K562 (cell line): ENCODE results near the gene LRP4. TPM values are rescaled to one million over a fixed set of nuclear protein-coding genes. Genes with fewer than 3 reads are reported as not detected.
A peak's percentile ranks its signal among the peaks of the same experiment; 100 is the strongest.

Experiments
- ATAC-seq: fragments of 200-7000 bp; cut with Tn5 transposase; 3 replicates; pipeline ENCODE4 v1.9.1; 2020; ENCODE audit warnings: moderate library complexity
- BruUV-seq: library from RNA; stranded (reverse); fragments of 400-500 nt; replicated peaks from 2 replicates; lab custom pipeline; 2021; lab: Mats Ljungman, UMichigan
- CTCF ChIA-PET: fragments of 300-600 bp; formaldehyde crosslinking; extraction: SDS; loops from one replicate; lab custom pipeline; 2021; ENCODE audit warnings: low intra/inter-chr PET ratio; lab: Yijun Ruan, JAX
- POLR2A ChIA-PET: fragments of 300-600, 350-650 bp; sonication (Branson Sonifier 250); formaldehyde crosslinking; extraction: SDS; loops from one replicate; lab custom pipeline; 2021; ENCODE audit warnings: antibody characterized with exemption, inconsistent platforms; lab: Yijun Ruan, JAX
- DNase-seq, 4 experiments: peaks; one replicate each; pipeline versions ENCODE4 v3.0.0 to v3.0.0-alpha.2; 2011 to 2018; ENCODE audit warnings: low spot score in 3 of 4, mixed read lengths in 3 of 4; ENCODE audit errors: extremely low read depth in 1 of 4
- FAIRE-seq: peaks from 2 replicates; lab custom pipeline; 2011; peaks lifted over from hg19 to GRCh38; lab: Jason Lieb, UNC
- H2AFZ ChIP-seq: 2 replicates; pipeline ENCODE4 v1.6.0; 2011; ENCODE audit warnings: low read depth, low read length, control low read depth, inconsistent platforms
- H3K27ac ChIP-seq: fragments of 200-600 bp; 3 replicates; pipeline ENCODE4 v1.8.0; 2011; ENCODE audit warnings: low read depth, mild to moderate bottlenecking, control low read depth, inconsistent platforms, low read length, moderate library complexity, mixed read lengths; ENCODE audit errors: extremely low read depth
- H3K27me3 ChIP-seq, 2 experiments: fragments of 300-600 bp in 1 of 2; 2 replicates in 1 of 2; 3 replicates in 1 of 2; pipeline versions ENCODE4 v1.6.0 to v1.8.0; 2011; ENCODE audit warnings: inconsistent platforms in 2 of 2, low read length in 2 of 2, mild to moderate bottlenecking in 1 of 2, mixed read lengths in 1 of 2, moderate library complexity in 1 of 2; ENCODE audit not compliant: control insufficient read depth in 2 of 2, insufficient read depth in 2 of 2
- H3K36me3 ChIP-seq: fragments of 300-600 bp; 3 replicates; pipeline ENCODE4 v1.8.0; 2011; ENCODE audit warnings: mild to moderate bottlenecking, low read length, inconsistent platforms; ENCODE audit not compliant: control insufficient read depth, insufficient read depth
- H3K4me1 ChIP-seq, 2 experiments: fragments of 200-600 bp in 1 of 2; replicated peaks in 1 of 2; 2 replicates in 1 of 2; 3 replicates in 1 of 2; pipeline versions ENCODE4 v1.5.1 to v1.8.0; 2011; ENCODE audit warnings: inconsistent platforms in 2 of 2, low read length in 2 of 2, mild to moderate bottlenecking in 1 of 2, mixed read lengths in 1 of 2, moderate library complexity in 1 of 2; ENCODE audit not compliant: control insufficient read depth in 2 of 2, insufficient read depth in 2 of 2
- H3K4me2 ChIP-seq: 2 replicates; pipeline ENCODE4 v1.6.1; 2011; ENCODE audit warnings: low read length, control low read depth, inconsistent platforms, mixed read lengths; ENCODE audit not compliant: insufficient read depth
- H3K4me3 ChIP-seq: fragments of 200-600 bp; sonication (generic), shearing (Covaris generic); 2 replicates; pipeline ENCODE4 v1.5.1; 2016; ENCODE audit warnings: control low read depth, inconsistent platforms
- H3K79me2 ChIP-seq: fragments of 200-600 bp; 3 replicates; pipeline ENCODE4 v1.8.0; 2011; ENCODE audit warnings: low read length, inconsistent platforms; ENCODE audit not compliant: control insufficient read depth, insufficient read depth
- H3K9ac ChIP-seq, 2 experiments: 2 replicates each; pipeline versions ENCODE4 v1.6.0 to v1.6.1; 2011; ENCODE audit warnings: low read depth in 2 of 2, low read length in 2 of 2, control low read depth in 1 of 2, inconsistent platforms in 1 of 2, mild to moderate bottlenecking in 1 of 2, mixed read lengths in 1 of 2; ENCODE audit not compliant: insufficient read depth in 1 of 2
- H3K9me1 ChIP-seq: one replicate; pipeline ENCODE4 v1.6.0; 2011; ENCODE audit warnings: inconsistent platforms, mild to moderate bottlenecking, low read length, moderate library complexity; ENCODE audit not compliant: control insufficient read depth, insufficient read depth
- H3K9me3 ChIP-seq: replicated peaks from 2 replicates; pipeline ENCODE4 v1.5.1; 2011; ENCODE audit warnings: low read depth, low read length, inconsistent platforms; ENCODE audit not compliant: control insufficient read depth, insufficient read depth
- H4K20me1 ChIP-seq: replicated peaks from 2 replicates; pipeline ENCODE4 v1.6.1; 2011; ENCODE audit warnings: low read length, inconsistent platforms, mixed read lengths; ENCODE audit not compliant: control insufficient read depth, insufficient read depth
- AFF4 ChIP-seq: sonication (generic); formaldehyde crosslinking; IDR thresholded peaks from 2 replicates; pipeline ENCODE4 v1.8.0; 2023; ENCODE audit warnings: mild to moderate bottlenecking, missing genetic modification reagents
- DPF2 ChIP-seq: fragments of 450-650 bp; IDR thresholded peaks from 2 replicates; pipeline ENCODE4 v1.6.1; 2016
- FOSL1 ChIP-seq: fragments of 200-800 bp; sonication (Bioruptor generic); conservative IDR thresholded peaks from 2 replicates; pipeline ENCODE4 v1.6.1; 2016; ENCODE audit warnings: missing genetic modification characterization, missing compliant biosample characterization
- FOXK2 ChIP-seq, 2 experiments: fragments of 450-650 bp; IDR thresholded peaks in 1 of 2; conservative IDR thresholded peaks in 1 of 2; 2 replicates each; pipeline ENCODE4 v1.6.1; 2016; ENCODE audit warnings: low read depth in 2 of 2, mild to moderate bottlenecking in 1 of 2
- ID3 ChIP-seq, 2 experiments: fragments of 250-450 bp in 1 of 2; fragments of 450-650 bp in 1 of 2; sonication (Bioruptor Pico) in 1 of 2; IDR thresholded peaks; 2 replicates each; pipeline versions ENCODE4 v1.6.1 to v1.8.0; 2016 to 2021; ENCODE audit warnings: mild to moderate bottlenecking in 2 of 2, moderate library complexity in 2 of 2, missing compliant biosample characterization in 1 of 2, missing genetic modification characterization in 1 of 2
- KDM1A ChIP-seq, 2 experiments: fragments of 450-650 bp; IDR thresholded peaks; 2 replicates each; pipeline ENCODE4 v1.6.1; 2016; ENCODE audit warnings: mild to moderate bottlenecking in 2 of 2
- KLF16 ChIP-seq: IDR thresholded peaks from 2 replicates; pipeline ENCODE4 v1.6.1; 2016; ENCODE audit warnings: antibody characterized with exemption
- LEF1 ChIP-seq: fragments of 450-650 bp; IDR thresholded peaks from 2 replicates; pipeline ENCODE4 v1.6.1; 2016; ENCODE audit warnings: mild to moderate bottlenecking
- MAFK ChIP-seq: IDR thresholded peaks from 2 replicates; pipeline ENCODE4 v1.6.1; 2011; ENCODE audit warnings: low read length, improper control_type of control experiment
- MXD1 ChIP-seq: fragments of 250-450 bp; sonication (Bioruptor Pico); IDR thresholded peaks from 2 replicates; pipeline ENCODE4 v1.8.0; 2021; ENCODE audit warnings: borderline replicate concordance, mild to moderate bottlenecking, moderate library complexity; ENCODE audit not compliant: poor library complexity, severe bottlenecking
- RBM17 ChIP-seq: fragments of 200-400 bp; formaldehyde crosslinking; IDR thresholded peaks from 2 replicates; pipeline ENCODE4 v1.6.1; 2017; ENCODE audit warnings: low read depth, mild to moderate bottlenecking, low read length, borderline replicate concordance
- TFAM ChIP-seq: fragments of 250-450 bp; sonication (Bioruptor Pico); conservative IDR thresholded peaks from 2 replicates; pipeline ENCODE4 v1.5.0; 2021; ENCODE audit warnings: mild to moderate bottlenecking, moderate library complexity
- ZEB2 ChIP-seq: fragments of 450-650 bp; IDR thresholded peaks from 2 replicates; pipeline ENCODE4 v1.6.1; 2016
- ZNF280A ChIP-seq: fragments of 450-650 bp; IDR thresholded peaks from 2 replicates; pipeline ENCODE4 v1.6.1; 2018; ENCODE audit warnings: mild to moderate bottlenecking, low read depth; ENCODE audit not compliant: partially characterized antibody
- ZNF324 ChIP-seq: fragments of 250-450 bp; sonication (Bioruptor Pico); IDR thresholded peaks from 2 replicates; pipeline ENCODE4 v1.4.0; 2020; ENCODE audit warnings: mild to moderate bottlenecking
- WGBS: fragments of 100-300 bp; shearing (Covaris generic); methylation state at CpG from one replicate; pipeline ENCODE4 v1.1.6; 2016; ENCODE audit warnings: low coverage, mixed read lengths; ENCODE audit not compliant: insufficient coverage; ENCODE audit errors: missing lambda C conversion rate; 5-methylcytosine and 5-hydroxymethylcytosine counted together
- in situ Hi-C: fragments of 300-500 bp; cut with MboI; formaldehyde crosslinking; loops from 4 replicates; pipeline ENCODE4 v1.15.0; 2018; ENCODE audit warnings: inconsistent platforms, mixed read lengths
- intact Hi-C: fragments of 100-400 bp; cut with micrococcal nuclease; formaldehyde crosslinking; loops from 2 replicates; pipeline ENCODE4 v1.14.2; 2022
- polyA plus RNA-seq, 8 experiments: library from polyadenylated mRNA; depleted of rRNA in 4 of 8; stranded (reverse) in 5 of 8; unstranded in 3 of 8; fragments of >200 nt; fragmentation: Nextera tagmentation in 2 of 8; fragmentation: Illumina TruSeq in 1 of 8; extraction: Ambion mirVana in 2 of 8; extraction: Trizol in 1 of 8; gene quantifications; 2 replicates each; pipeline versions ENCODE4 v1.2.1 to v1.2.3, GENCODE V29; 2011 to 2014; ENCODE audit warnings: inconsistent platforms in 1 of 8, missing spikeins in 1 of 8
- total RNA-seq, 7 experiments: library from RNA; depleted of rRNA in 6 of 7; stranded (reverse); fragments of >200 nt in 6 of 7; fragmentation: Illumina TruSeq in 2 of 7; extraction: Trizol in 2 of 7; gene quantifications; 2 replicates each; pipeline versions ENCODE4 v1.2.1 to v1.2.3, GENCODE V29; 2011 to 2021; ENCODE audit warnings: low replicate concordance in 1 of 7

LRP4 gene
- total and polyA plus RNA-seq, 9 of the 15 experiments (the other 6 are each of a cell fraction or from before 2014, with no cell fraction given), result 0.04 to 0.54 (median 0.10) TPM

DNA sequence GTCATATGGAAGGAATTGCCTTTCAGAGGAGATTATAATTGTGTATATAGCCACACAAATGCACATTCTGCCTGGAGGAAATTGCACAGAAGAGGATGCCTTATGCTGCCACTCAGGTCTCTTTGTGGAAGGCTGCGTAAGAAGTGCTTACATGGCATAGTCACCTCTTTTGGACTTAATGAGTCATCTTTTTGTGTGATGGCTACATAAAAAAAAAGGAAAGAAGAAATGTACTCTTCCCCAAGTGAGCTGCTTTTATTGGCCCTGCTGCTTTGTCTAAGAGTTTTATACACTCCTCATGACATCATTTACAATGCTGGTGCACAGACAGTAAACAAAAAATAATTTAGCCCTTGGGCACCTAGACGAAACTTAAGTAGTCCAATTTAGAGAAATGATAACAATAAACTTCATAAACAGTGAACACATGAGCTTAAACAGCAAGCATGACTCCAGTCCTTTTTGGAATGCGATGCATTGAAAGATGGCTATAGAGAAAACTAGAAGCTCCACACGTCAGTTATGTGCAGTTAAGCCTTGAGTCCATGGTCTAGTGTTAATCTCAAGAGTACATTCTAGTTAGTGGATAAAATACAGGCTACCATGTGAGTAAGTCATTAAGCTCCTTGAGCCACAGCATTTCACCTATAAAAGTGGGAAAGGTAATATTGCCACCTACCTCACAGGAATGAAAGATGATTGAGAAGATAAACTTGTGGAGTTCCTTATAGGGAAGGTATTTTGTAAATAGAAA is 30.2 kb upstream of the LRP4 start:
- Histone ChIP-seq H3K9me3 (no peaks in the 10 kb centered on the region), H3K36me3 (no peaks in the 10 kb centered on the region), H3K4me1 (no peaks in the 10 kb centered on the region; a peak in 1 of 5 replicates), H3K4me3 (no peak overlapping the region), H2AFZ (no peak overlapping the region), H4K20me1 (no peaks in the 10 kb centered on the region), H3K9me1 (no peaks in the 10 kb centered on the region), H3K27me3 (no peaks in the 10 kb centered on the region), H3K9ac (no peak overlapping the region), H3K4me2 (no peak overlapping the region), H3K27ac (no peak overlapping the region), H3K79me2 (no peaks in the 10 kb centered on the region)
- BruUV-seq, result no TSS peak
- DNase-seq, result no peak
- ChIA-PET POLR2A (interaction anchor here (0.6 to 1.1 kb wide), 2 partner anchors 10 to 12 kb away, joined by 3 to 4 read pairs; partner anchors contain the start of gene CSTPP1), CTCF (no interaction called here)
- in situ Hi-C loops, result no loop called here
- FAIRE-seq, result no peak
- TF ChIP-seq ID3 (CRISPR knock-in tag; IDR thresholded peaks at IDR 0.05), result no peak
- no peak for TF ChIP-seq ID3 (tag; IDR thresholded peaks at IDR 0.05)
- no peak for TF ChIP-seq ZEB2
- no peak for TF ChIP-seq TFAM (CRISPR knock-in tag)
- no peak for TF ChIP-seq AFF4 (CRISPR knock-in tag)
- TF ChIP-seq ZNF280A, result no peak
- no peak for TF ChIP-seq KDM1A (IDR thresholded peaks at IDR 0.05)
- no peak for TF ChIP-seq DPF2
- TF ChIP-seq RBM17, result no peak
- TF ChIP-seq LEF1, result no peak
- TF ChIP-seq KLF16, result no peak
- no peak for TF ChIP-seq ZNF324 (CRISPR knock-in tag)
- 0 out of 2 replicates have a peak, but pooled peaks have one; percentile 25 for TF ChIP-seq FOSL1 (tag)
- TF ChIP-seq MXD1 (CRISPR knock-in tag), result no peak
- TF ChIP-seq MAFK, result peak; percentile 13; the same call in 1 of the 2 replicates
- no peak for TF ChIP-seq FOXK2 (conservative IDR thresholded peaks at IDR 0.05 in 1 of 2, IDR thresholded peaks at IDR 0.05 in 1 of 2; ENCODE audit: low read depth in 2 of 2)
- intact Hi-C loops, result no loop called here
- WGBS, result 61% methylated on average over 4 of the region's 4 CpGs
- no peak for ATAC-seq
